Amygdala (tissue), 56 donors: ENCODE results near the gene GNAI3.

ENCODE experiments used
- DNase-seq, 56 donors: peaks; one replicate each; lab custom pipeline; 2025; lab: John Stamatoyannopoulos, UW

Gene GNAI3

GRCh38 chr1:109632671-109633346 lies 84.4 kb downstream of the GNAI3 start:
- DNase-seq: peak in 37 of 56 donors; percentile 14 to 84 (median 57)

- DNase-seq: no peak
Observed at GRCh38 chr1:109634292-109634691, 85.9 kb downstream of the GNAI3 start.

- no peak for DNase-seq
Observed at GRCh38 chr1:109634771-109635750, 86.6 kb downstream of the GNAI3 start.

GRCh38 chr1:109635862-109636200 lies 87.4 kb downstream of the GNAI3 start:
- no peak for DNase-seq

GRCh38 chr1:109636201-109636952 lies 88.0 kb downstream of the GNAI3 start:
- DNase-seq: no peak

GRCh38 chr1:109637446-109637845 lies 89.0 kb downstream of the GNAI3 start:
- DNase-seq: no peak

- DNase-seq: no peak
Observed at GRCh38 chr1:109639063-109639840, 90.8 kb downstream of the GNAI3 start.

GRCh38 chr1:109639841-109640184 lies 91.4 kb downstream of the GNAI3 start:
- DNase-seq: no peak

- DNase-seq: peak in 47 of 56 donors; percentile 35 to 91 (median 68)
Observed at GRCh38 chr1:109640285-109640865, 92.0 kb downstream of the GNAI3 start.

- no peak for DNase-seq
Observed at GRCh38 chr1:109641078-109641740, 92.8 kb downstream of the GNAI3 start.

GRCh38 chr1:109641861-109642260 lies 93.4 kb downstream of the GNAI3 start:
- DNase-seq: no peak

GRCh38 chr1:109642626-109643025 lies 94.2 kb downstream of the GNAI3 start:
- DNase-seq: no peak

- peak in 28 of 56 donors; percentile 17 to 77 (median 43) for DNase-seq
Observed at GRCh38 chr1:109643385-109644230, 95.2 kb downstream of the GNAI3 start.

- no peak for DNase-seq
Observed at GRCh38 chr1:109644670-109645069, 96.3 kb downstream of the GNAI3 start.

- DNase-seq: no peak
Observed at GRCh38 chr1:109649491-109649914, 101.1 kb downstream of the GNAI3 start.

GRCh38 chr1:109650609-109651008 lies 102.2 kb downstream of the GNAI3 start:
- DNase-seq: no peak

- DNase-seq: no peak
Observed at GRCh38 chr1:109652402-109652801, 104.0 kb downstream of the GNAI3 start.

GRCh38 chr1:109653306-109653705 lies 104.9 kb downstream of the GNAI3 start:
- no peak for DNase-seq
